ENCODE data around the gene CNIH4. TPM values are rescaled to one million over a fixed set of nuclear protein-coding genes. Genes with fewer than 3 reads are reported as not detected.

Gene CNIH4
- total RNA-seq, 1 experiment from 2014 or later, result 77.8 TPM

DNA sequence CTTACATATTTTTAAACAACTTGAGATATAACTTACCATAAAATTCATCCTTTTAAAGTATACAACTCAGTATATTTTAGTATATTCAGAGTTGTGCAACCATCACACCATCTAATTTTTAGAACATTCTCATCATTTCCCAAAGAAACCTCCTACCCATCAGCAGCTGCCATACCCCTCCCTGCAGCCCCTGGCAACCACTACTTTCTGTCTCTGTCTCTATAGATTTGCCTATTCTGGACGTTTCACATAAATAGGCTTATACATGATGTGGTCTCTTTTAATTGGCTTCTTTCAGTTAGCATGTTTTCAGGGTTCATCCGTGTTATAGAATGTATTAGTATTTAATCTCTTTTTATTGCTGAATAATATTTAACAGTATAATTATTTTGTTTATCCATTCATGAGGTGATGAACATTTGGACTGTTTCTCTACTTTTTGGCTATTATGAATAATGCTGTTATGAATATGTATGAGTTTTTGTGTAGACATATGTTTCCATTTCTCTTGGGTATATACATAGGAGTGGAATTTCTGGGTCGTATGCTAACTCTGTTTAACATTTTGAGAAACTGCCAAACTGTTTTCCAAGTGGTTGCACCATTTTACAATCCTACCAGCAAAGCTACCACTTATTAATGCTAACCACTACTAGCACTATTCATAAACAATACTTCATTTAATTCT is 48.4 kb downstream of the CNIH4 start:
- no peaks in the 10 kb centered on the region for H3K27me3 Mint-ChIP-seq (ENCODE audit: low read depth)
- CTCF ChIA-PET, result interaction anchor here (1.1 kb wide), 1 partner anchor 517 kb away, joined by 3 read pairs; no protein-coding TSS in a partner anchor

DNA sequence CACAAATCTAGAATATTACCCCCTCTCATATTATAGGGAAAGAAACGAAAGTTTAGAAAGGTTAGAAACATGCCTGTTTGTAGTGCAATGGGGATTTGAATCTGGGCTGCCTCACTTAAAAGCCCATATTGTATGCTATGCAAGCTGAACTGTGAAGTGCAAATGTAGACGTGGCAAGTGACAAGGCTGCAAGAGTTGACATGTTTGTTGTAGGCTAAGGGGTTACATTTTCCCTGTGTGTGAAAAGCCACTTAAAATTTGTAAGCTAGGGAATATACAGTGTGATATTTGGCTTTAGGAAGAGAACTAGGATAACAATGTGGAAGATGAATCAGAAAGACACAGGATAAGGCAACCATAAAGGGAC is 48.9 kb downstream of the CNIH4 start:
- Mint-ChIP-seq H3K27ac (0 out of 2 replicates have a peak overlapping the region, but pooled peaks have one; percentile 51), H3K4me1 (no peaks in the 10 kb centered on the region), H3K9me3 (no peaks in the 10 kb centered on the region), H3K27me3 (ENCODE audit: low read depth) (no peaks in the 10 kb centered on the region), H3K36me3 (peaks cover 66% of the 10 kb centered on the region), H3K4me3 (no peak overlapping the region)
- ChIA-PET CTCF (no interaction called here), POLR2A (interaction anchor here (1.0 kb wide), 1 partner anchor 490 kb away, joined by 3 read pairs; no protein-coding TSS in a partner anchor)
- ATAC-seq (no peak), DNase-seq (ENCODE audit: low spot score) (no peak)
- TF ChIP-seq SMAD3 (CRISPR knock-in tag; IDR thresholded peaks at IDR 0.05; ENCODE audit: borderline replicate concordance) (no peak), HMGA2 (CRISPR knock-in tag; IDR thresholded peaks at IDR 0.05) (no peak), GRHL2 (CRISPR knock-in tag; IDR thresholded peaks at IDR 0.05; ENCODE audit: insufficient replicate concordance, severe bottlenecking) (no peak), KAT7 (CRISPR knock-in tag; IDR thresholded peaks at IDR 0.05; ENCODE audit: borderline replicate concordance) (no peak), ZNF416 (CRISPR knock-in tag; IDR thresholded peaks at IDR 0.05) (no peak), NFE2L1 (CRISPR knock-in tag; IDR thresholded peaks at IDR 0.05) (no peak), EMX1 (CRISPR knock-in tag; IDR thresholded peaks at IDR 0.05) (no peak), RORB (CRISPR knock-in tag; IDR thresholded peaks at IDR 0.05) (no peak), ELF4 (CRISPR knock-in tag; IDR thresholded peaks at IDR 0.05; ENCODE audit: low read depth) (no peak), GABPB1 (CRISPR knock-in tag; IDR thresholded peaks at IDR 0.05) (no peak)
- TF ChIP-seq, protein P1, sequence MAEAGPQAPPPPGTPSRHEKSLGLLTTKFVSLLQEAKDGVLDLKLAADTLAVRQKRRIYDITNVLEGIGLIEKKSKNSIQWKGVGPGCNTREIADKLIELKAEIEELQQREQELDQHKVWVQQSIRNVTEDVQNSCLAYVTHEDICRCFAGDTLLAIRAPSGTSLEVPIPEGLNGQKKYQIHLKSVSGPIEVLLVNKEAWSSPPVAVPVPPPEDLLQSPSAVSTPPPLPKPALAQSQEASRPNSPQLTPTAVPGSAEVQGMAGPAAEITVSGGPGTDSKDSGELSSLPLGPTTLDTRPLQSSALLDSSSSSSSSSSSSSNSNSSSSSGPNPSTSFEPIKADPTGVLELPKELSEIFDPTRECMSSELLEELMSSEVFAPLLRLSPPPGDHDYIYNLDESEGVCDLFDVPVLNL (CRISPR knock-in tag; IDR thresholded peaks at IDR 0.05; ENCODE audit: borderline replicate concordance, low read depth), result no peak
- TF ChIP-seq, protein P2, sequence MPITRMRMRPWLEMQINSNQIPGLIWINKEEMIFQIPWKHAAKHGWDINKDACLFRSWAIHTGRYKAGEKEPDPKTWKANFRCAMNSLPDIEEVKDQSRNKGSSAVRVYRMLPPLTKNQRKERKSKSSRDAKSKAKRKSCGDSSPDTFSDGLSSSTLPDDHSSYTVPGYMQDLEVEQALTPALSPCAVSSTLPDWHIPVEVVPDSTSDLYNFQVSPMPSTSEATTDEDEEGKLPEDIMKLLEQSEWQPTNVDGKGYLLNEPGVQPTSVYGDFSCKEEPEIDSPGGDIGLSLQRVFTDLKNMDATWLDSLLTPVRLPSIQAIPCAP (CRISPR knock-in tag; IDR thresholded peaks at IDR 0.05), result no peak
- TF ChIP-seq, protein P3, sequence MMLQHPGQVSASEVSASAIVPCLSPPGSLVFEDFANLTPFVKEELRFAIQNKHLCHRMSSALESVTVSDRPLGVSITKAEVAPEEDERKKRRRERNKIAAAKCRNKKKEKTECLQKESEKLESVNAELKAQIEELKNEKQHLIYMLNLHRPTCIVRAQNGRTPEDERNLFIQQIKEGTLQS (CRISPR knock-in tag; conservative IDR thresholded peaks at IDR 0.05), result no peak
- TF ChIP-seq, protein P4, sequence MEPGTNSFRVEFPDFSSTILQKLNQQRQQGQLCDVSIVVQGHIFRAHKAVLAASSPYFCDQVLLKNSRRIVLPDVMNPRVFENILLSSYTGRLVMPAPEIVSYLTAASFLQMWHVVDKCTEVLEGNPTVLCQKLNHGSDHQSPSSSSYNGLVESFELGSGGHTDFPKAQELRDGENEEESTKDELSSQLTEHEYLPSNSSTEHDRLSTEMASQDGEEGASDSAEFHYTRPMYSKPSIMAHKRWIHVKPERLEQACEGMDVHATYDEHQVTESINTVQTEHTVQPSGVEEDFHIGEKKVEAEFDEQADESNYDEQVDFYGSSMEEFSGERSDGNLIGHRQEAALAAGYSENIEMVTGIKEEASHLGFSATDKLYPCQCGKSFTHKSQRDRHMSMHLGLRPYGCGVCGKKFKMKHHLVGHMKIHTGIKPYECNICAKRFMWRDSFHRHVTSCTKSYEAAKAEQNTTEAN (CRISPR knock-in tag; IDR thresholded peaks at IDR 0.05), result no peak
- TF ChIP-seq, protein P5, sequence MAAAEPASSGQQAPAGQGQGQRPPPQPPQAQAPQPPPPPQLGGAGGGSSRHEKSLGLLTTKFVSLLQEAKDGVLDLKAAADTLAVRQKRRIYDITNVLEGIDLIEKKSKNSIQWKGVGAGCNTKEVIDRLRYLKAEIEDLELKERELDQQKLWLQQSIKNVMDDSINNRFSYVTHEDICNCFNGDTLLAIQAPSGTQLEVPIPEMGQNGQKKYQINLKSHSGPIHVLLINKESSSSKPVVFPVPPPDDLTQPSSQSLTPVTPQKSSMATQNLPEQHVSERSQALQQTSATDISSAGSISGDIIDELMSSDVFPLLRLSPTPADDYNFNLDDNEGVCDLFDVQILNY (CRISPR knock-in tag; IDR thresholded peaks at IDR 0.05), result no peak

More for the DNA sequence above, 48.4 kb downstream of the CNIH4 start:
- POLR2A ChIA-PET, result interaction anchor here (1.0 kb wide), 1 partner anchor 490 kb away, joined by 3 read pairs; no protein-coding TSS in a partner anchor
- Mint-ChIP-seq H3K27ac (no peak overlapping the region), H3K36me3 (peaks cover 67% of the 10 kb centered on the region), H3K4me3 (no peak overlapping the region), H3K9me3 (no peaks in the 10 kb centered on the region), H3K4me1 (no peaks in the 10 kb centered on the region)
- TF ChIP-seq ZNF423 (CRISPR knock-in tag; IDR thresholded peaks at IDR 0.05) (no peak), FOXJ3 (CRISPR knock-in tag; IDR thresholded peaks at IDR 0.05; ENCODE audit: borderline replicate concordance) (no peak), GTF2I (CRISPR knock-in tag; conservative IDR thresholded peaks at IDR 0.05) (no peak), MXD4 (CRISPR knock-in tag; IDR thresholded peaks at IDR 0.05; ENCODE audit: borderline replicate concordance) (no peak), PRRX2 (CRISPR knock-in tag; IDR thresholded peaks at IDR 0.05) (no peak), ZNF121 (CRISPR knock-in tag; IDR thresholded peaks at IDR 0.05) (no peak), KAT7 (CRISPR knock-in tag; IDR thresholded peaks at IDR 0.05; ENCODE audit: borderline replicate concordance) (no peak), ZNF263 (CRISPR knock-in tag; IDR thresholded peaks at IDR 0.05; ENCODE audit: low read depth) (no peak), CBFB (CRISPR knock-in tag; IDR thresholded peaks at IDR 0.05; ENCODE audit: low read depth) (no peak), ZBTB21 (CRISPR knock-in tag; IDR thresholded peaks at IDR 0.05; ENCODE audit: borderline replicate concordance) (no peak)
- TF ChIP-seq, protein P6, sequence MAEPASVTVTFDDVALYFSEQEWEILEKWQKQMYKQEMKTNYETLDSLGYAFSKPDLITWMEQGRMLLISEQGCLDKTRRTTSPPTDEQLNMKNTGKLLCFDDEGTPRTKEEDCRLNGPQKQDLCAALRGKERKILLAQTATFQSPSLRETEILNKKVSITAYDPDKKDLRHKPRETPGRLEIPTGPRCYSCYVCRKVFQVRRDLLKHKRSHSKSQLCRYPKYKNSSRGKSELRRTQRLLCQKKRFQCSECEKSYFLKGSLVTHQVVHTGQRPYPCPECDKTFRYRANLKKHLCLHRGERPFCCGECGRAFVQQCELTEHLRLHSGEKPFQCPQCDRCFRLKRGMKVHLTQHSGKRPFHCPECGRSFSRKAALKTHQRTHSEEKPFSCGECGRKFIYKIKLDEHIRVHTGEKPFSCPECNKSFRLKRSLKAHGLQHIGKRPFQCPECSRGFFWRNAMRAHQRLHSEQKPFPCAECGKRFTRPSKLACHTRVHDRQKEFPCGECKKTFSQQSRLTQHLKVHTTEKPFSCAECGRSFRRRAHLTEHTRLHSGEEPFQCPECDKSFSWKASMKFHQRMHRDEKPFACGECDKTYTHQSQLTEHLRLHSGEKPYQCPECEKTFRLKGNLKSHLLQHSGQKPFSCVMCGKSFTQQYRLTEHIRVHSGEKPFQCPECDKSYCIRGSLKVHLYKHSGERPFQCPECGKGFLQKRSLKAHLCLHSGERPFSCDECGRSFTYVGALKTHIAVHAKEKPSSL (CRISPR knock-in tag; conservative IDR thresholded peaks at IDR 0.05), result no peak
- TF ChIP-seq, protein P1 (CRISPR knock-in tag; IDR thresholded peaks at IDR 0.05; ENCODE audit: borderline replicate concordance, low read depth), result no peak
- DNase-seq (ENCODE audit: low spot score) (no peak), ATAC-seq (no peak)
